ENCODE data around the gene PASK. TPM values are rescaled to one million over a fixed set of nuclear protein-coding genes. Genes with fewer than 3 reads are reported as not detected.

The PASK gene
- total and polyA plus RNA-seq, 2 of the 4 experiments (the other 2 are of a cell fraction), result 4.1 TPM

- dilution Hi-C loops (cut with HindIII; ENCODE audit: low sequenced_read_pairs, unreplicated experiment) (no loop called here), intact Hi-C loops (cut with micrococcal nuclease) (no loop called here), in situ Hi-C loops (cut with MboI; ENCODE audit: low sequenced_read_pairs) (no loop called here)
- BruUV-seq (replicated peaks), result no TSS peak
- Histone ChIP-seq H2BK120ac (ENCODE audit: low read depth, low read length) (no peak overlapping the region), H4K91ac (ENCODE audit: insufficient read depth, low read depth, low read length) (no peak overlapping the region), H3K9me1 (ENCODE audit: insufficient read depth, low read length) (peaks cover 3% of the 10 kb centered on the region; the same call in 1 of the 2 replicates), H3K4me3 (ENCODE audit: insufficient read depth, low read depth, low read length) (no peak overlapping the region), H4K8ac (ENCODE audit: low read depth in 2 of 2, low read length in 2 of 2) (no peak overlapping the region), H3K56ac (ENCODE audit: extremely low read depth, insufficient read depth, low read length) (no peak overlapping the region), H2AK9ac (replicated peaks; ENCODE audit: low read depth, low read length, poor library complexity) (no peak overlapping the region), H3K18ac (ENCODE audit: low read depth, low read length) (no peak overlapping the region), H3K4me2 (ENCODE audit: low read depth, low read length) (no peak overlapping the region), H3K27me3 (ENCODE audit: control insufficient read depth, insufficient read depth, low read length) (no peaks in the 10 kb centered on the region; the same call in 1 of the 2 replicates), H2AK5ac (ENCODE audit: low read depth, low read length) (no peak overlapping the region), H3K14ac (replicated peaks; ENCODE audit: low read depth, low read length) (no peak overlapping the region), H3K79me1 (ENCODE audit: low read depth in 1 of 2, low read length in 2 of 2) (no peaks in the 10 kb centered on the region), H3K4ac (ENCODE audit: low read depth, low read length) (no peak overlapping the region), H2BK20ac (ENCODE audit: low read depth, low read length) (no peak overlapping the region), H3K9me3 (ENCODE audit: control insufficient read depth, insufficient read depth, low read length) (no peaks in the 10 kb centered on the region), H2BK5ac (ENCODE audit: low read depth, low read length, poor library complexity, severe bottlenecking) (no peak overlapping the region), H3K23ac (ENCODE audit: low read depth, low read length) (no peak overlapping the region), H4K5ac (ENCODE audit: low read depth, low read length) (no peak overlapping the region), H2BK15ac (ENCODE audit: low read depth, low read length) (no peak overlapping the region), H3K4me1 (ENCODE audit: control insufficient read depth, insufficient read depth, low read length) (no peaks in the 10 kb centered on the region), H3K9ac (ENCODE audit: low read depth, low read length) (no peak overlapping the region), H3K27ac (ENCODE audit: insufficient read depth, low read length) (no peak overlapping the region), H4K20me1 (ENCODE audit: insufficient read depth, low read length) (no peaks in the 10 kb centered on the region), H2AFZ (replicated peaks; ENCODE audit: low read length, poor library complexity) (no peak overlapping the region), H3K36me3 (ENCODE audit: control insufficient read depth, insufficient read depth, low read length) (peaks cover 13% of the 10 kb centered on the region)
- CTCF ChIA-PET, result no interaction called here
- ATAC-seq (ENCODE audit: low read depth) (no peak), DNase-seq (no peak)
- WGBS, 2 experiments (ENCODE audit: extremely low coverage in 2 of 2, insufficient read length in 1 of 2), result 100% methylated on average over 1 of the region's 3 CpGs; no CpG with 5 or more reads in 1 of the 2 experiments
- TF ChIP-seq RCOR1 (IDR thresholded peaks at IDR 0.05; ENCODE audit: insufficient replicate concordance, low read length) (no peak), FOS (IDR thresholded peaks at IDR 0.05; ENCODE audit: low read depth, low read length) (no peak), RAD21 (IDR thresholded peaks at IDR 0.05; ENCODE audit: low read length) (no peak), SMC3 (IDR thresholded peaks at IDR 0.05; ENCODE audit: low read depth, low read length) (no peak), MXI1 (IDR thresholded peaks at IDR 0.05; ENCODE audit: borderline replicate concordance, low read depth, low read length) (no peak), MAFK (IDR thresholded peaks at IDR 0.05; ENCODE audit: low read depth, low read length) (no peak), CTCF (conservative IDR thresholded peaks at IDR 0.05; ENCODE audit: low read depth, low read length) (no peak), MAZ (IDR thresholded peaks at IDR 0.05; ENCODE audit: borderline replicate concordance, low read depth, low read length) (no peak), CEBPB (IDR thresholded peaks at IDR 0.05; ENCODE audit: low read depth, low read length) (no peak), USF2 (IDR thresholded peaks at IDR 0.05; ENCODE audit: low read depth, low read length) (no peak), RFX5 (IDR thresholded peaks at IDR 0.05; ENCODE audit: low read depth, low read length) (no peak)
- TF ChIP-seq, protein P1, sequence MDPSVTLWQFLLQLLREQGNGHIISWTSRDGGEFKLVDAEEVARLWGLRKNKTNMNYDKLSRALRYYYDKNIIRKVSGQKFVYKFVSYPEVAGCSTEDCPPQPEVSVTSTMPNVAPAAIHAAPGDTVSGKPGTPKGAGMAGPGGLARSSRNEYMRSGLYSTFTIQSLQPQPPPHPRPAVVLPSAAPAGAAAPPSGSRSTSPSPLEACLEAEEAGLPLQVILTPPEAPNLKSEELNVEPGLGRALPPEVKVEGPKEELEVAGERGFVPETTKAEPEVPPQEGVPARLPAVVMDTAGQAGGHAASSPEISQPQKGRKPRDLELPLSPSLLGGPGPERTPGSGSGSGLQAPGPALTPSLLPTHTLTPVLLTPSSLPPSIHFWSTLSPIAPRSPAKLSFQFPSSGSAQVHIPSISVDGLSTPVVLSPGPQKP (IDR thresholded peaks at IDR 0.05; ENCODE audit: borderline replicate concordance, low read depth, low read length), result no peak
- POLR2A ChIA-PET (ENCODE audit: unreplicated experiment), result no interaction called here
Observed at GRCh38 chr2:241182126-241182525, 32.9 kb upstream of the PASK start.

Measured in IMR-90 (cell line).